CD1c-positive myeloid dendritic cell (primary cell): ENCODE results near the gene CPNE1.

ENCODE experiments used
- DNase-seq: peaks from one replicate; pipeline ENCODE4 v3.0.0-alpha.2; 2016; ENCODE audit errors: extremely low spot score

The CPNE1 gene

DNA sequence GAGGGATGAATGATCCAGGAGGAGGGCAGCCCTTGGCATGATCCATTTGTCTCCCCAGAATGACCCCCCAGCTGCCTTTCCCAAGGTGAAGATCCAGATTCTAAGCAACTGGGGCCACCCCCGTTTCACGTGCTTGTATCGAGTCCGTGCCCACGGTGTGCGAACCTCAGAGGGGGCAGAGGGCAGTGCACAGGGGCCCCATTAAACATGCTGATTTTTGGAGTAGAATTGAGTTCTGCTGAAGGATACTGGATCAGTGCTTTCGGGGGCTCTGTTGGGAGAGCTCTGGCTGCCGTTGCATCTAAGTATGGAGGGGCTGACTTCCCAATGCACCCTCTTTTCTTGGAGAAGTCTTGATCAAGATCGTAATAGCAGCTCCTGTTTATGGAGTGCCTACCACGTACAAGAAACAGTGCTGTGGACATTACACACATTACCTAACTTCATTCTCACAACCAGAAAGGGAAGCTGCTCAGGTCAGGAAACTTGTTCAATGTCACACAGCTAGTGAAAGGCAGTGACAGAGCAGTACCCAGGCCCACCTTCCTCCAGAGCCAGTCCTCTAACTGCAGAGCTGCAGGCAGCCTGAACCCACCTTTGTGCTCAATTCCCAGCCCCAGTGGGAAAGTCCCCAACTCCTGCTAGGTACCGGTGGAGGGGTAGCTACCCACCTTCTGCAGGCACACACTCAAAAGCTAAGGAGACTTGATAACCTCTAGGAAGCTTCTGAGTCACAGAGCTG, 43.7 kb downstream of the CPNE1 start:
- DNase-seq = no peak

DNA sequence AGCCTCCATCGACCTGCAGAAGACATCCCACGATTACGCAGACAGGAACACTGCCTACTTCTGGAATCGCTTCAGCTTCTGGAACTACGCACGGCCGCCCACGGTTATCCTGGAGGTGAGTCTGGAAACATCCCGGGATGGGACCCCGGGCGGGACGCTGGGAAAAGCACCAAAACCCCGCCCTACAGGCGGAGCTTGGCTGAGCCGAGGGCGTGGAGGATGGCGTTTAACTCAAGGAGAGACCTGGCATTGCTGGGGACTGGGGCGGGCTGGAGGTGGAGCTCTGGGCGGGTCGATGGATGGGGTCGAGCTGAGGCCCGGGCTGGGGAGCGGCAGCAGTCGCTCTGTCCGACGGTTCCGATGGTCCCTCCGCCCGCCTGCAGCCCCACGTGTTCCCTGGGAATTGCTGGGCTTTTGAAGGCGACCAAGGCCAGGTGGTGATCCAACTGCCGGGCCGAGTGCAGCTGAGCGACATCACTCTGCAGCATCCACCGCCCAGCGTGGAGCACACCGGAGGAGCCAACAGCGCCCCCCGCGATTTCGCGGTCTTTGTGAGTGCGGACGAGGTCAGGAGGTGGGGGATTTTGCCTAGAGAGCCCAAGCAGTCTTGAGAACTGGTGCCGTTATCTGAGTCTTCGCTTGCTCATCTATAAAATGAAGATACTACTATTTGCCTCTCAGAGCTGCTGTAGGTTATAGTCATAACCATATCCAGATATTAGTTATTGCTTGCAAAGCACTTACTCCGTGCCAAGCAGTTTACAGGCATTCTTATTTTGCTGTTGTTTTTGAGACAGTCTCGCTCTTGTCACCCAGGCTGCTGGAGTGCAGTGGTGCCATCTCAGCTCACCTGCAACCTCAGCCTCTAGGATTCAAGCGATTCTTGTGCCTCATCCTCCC, 45.3 kb downstream of the CPNE1 start:
- DNase-seq = peak; percentile 56

DNA sequence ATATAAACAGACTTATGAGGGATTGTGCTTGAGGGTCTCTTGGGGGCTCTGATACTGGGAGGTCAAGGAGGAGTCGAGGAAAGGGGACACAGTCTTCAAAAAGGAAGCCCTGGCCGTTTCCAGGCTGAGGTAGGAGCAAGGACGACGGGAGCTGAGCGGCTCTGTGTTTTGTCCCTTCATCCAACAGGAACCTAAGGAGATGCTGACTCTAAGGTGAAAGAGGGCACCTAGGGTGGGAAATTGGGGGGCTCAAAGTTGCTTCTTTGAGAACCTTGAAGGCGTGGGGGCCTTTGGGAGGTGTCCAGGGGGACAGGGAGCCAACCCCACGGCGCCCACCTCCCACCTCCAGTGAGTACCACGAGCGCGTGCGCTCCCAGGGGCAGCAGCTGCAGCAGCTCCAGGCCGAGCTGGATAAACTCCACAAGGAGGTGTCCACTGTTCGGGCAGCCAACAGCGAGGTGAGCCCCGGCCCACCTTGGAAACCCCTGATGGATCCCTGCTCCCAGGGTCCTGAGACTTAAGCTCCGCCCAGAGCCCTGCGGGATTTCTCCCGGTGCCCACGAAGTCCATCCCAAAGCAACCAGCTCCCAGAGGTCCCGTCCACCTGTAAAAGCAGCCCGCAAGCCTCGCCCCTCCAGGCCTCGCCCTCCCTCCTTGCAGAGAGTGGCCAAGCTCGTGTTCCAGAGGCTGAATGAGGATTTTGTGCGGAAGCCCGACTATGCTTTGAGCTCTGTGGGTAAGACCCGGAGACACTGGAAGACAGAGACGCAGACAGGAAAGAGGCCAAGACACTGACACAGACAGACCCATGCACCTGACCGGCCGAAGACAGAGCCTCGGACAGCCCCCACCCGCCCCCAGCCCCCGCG, 46.2 kb downstream of the CPNE1 start:
- DNase-seq = no peak

DNA sequence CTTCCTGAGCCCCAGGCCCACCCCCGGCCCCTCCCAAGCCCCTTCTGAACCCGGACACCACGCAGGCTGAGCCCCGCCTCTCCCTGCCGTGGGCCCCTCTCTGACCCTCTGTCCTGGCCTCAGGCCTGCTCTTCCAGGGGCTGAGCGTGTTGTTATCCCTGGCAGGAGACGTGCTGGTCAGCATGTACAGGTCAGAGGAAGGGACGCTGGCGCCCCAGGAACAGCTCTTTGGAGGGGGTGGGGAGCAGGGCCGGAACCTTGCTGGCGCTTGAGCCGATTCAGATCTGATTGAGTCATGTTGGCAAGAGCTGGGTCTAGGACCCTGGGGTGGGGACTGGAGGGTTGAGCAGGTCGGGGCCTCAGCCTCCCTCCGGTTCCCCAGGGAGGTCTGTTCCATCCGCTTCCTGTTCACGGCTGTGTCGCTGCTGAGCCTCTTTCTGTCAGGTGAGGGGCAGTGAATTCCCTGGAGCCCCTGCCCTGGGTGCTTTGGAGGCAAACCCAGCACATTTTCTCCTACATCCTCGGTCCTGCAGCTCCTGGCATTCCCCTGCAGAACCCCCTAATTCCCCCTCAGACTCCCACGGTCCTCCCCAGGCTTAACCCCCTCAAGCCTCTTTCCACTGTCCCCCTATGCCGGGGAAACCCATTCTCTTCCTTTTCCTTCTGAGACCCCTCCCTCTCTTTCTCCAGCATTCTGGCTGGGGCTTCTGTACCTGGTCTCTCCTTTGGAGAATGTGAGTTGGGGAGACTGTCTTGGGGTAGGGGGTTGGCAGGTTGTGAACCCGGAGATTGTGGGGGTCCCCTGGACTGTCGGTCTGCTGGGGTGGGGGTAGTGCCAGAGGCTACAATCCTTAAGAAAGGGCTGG, 47.1 kb downstream of the CPNE1 start:
- DNase-seq = peak; percentile 37

DNA sequence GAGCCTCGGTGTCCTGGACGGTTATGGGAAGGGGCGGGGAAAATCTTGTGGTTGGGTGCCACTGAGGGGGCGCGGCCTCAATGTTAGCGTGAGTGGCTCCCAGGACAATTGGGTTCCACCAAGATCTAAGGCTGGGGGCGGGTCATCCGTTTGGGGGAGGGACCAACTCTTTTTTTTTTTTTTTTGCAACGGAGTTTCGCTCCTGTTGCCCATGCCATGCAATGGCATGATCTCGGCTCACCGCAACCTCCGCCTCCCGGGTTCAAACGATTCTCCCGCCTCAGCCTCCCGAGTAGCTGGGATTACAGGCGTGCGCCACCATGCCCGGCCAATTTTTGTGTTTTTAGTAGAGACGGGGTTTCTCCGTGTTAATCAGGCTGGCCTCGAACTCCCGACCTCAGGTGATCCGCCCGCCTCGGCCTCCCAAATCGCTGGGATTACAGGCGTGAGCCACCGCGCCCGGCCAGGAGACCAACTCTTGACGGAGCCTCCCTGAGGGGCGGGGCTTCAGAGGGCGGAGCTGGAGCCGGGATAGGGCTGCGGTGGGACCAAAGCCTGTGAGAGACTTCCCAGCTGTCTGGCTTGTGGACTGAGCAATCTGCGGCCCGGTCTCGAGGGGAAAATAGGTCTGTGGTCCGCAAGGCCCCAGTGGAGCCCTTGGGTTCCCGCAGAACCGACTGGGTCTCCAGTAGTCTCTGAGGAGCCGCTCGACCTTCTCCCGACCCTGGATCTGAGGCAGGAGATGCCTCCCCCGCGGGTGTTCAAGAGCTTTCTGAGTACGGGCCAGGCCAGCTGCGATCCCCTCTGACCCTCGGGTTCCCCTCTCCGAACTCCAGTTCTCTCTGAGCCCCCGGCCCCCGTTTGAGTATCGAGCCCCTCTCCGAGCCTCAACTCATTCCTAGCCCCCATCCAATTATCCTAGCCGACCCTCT, 48.0 kb downstream of the CPNE1 start:
- peak; percentile 73 for DNase-seq

DNA sequence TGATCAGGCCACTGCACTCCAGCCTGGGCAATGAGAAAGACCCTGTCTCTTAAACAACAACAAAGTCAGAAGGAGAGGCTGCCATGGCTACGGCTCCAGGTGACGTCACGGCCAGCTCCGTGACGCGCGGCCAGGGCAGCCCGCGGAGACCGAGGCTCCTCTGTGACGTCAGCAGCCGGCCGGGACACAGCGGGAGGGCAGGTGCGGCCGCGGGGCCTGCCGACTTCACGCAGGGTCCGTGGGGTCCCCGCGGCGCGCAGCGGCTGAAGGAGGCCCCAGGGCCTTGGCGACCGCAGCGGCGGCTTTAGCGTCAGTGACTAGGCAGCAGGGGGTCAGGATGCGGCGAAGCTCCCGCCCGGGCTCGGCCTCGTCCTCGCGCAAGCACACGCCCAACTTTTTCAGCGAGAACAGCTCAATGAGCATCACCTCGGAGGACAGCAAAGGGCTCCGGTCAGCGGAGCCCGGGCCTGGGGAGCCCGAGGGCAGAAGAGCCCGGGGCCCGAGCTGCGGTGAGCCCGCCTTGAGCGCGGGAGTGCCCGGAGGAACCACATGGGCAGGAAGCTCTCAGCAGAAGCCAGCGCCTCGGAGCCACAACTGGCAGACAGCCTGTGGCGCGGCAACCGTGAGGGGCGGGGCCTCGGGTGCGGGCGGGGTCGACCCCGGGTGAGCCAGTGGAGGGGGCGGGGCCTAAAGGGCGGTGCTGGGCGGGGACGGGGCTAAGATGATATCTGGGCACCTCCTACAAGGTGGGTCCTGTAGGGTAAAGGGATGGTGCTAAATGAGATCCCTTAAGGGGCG, 48.8 kb downstream of the CPNE1 start, which contains the start of gene SPAG4:
SPAG4 (plus strand) TSS at position 163 of the 798 bp plus-strand sequence; CDS start at position 338, 175 bp downstream.
- DNase-seq = peak; percentile 100

DNA sequence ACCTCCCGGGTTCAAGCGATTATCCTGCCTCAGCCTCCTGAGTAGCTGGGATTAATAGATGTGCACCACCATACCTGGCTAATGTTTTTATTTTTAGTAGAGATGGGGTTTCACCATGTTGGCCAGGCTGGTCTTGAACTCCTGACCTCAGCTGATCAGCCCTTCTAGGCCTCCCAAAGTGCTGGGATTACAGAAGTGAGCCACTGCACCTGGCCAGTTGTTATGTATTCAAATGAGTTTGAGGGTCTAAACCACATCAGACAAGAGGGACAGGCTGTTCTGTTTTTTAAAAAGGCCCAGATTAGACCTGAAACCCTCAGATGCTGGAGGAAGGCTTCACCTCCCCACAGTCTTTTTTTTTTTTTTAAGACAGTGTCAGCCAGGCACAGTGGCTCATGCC, 53.2 kb downstream of the CPNE1 start:
- DNase-seq = no peak

DNA sequence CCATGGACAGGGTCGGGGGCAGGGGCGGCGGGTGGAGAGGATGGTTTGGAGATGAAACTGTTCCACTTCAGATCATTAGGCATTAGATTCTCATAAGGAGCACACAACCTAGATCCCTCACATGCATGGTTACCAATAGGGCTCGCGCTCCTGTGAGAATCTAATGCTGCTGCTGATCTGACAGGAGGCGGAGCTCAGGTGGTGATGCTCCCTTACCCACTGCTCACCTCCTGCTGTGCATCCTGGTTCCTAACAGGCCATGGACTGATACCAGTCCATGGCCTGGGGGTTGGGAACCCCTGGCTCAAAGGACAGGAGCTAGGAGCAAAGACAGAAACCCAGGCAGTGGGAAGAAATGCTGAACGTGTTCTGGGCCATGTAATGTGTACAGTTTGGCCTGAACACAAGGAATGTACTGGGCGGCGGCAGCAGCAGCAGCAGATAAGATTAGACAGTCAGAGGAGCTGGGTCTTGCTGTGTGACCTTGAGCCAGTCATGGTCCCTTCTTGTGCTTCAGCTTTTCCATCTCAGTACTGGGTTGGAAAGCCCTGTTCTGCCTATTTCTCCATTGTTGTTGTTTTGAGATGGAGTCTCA, 53.8 kb downstream of the CPNE1 start:
- no peak for DNase-seq

DNA sequence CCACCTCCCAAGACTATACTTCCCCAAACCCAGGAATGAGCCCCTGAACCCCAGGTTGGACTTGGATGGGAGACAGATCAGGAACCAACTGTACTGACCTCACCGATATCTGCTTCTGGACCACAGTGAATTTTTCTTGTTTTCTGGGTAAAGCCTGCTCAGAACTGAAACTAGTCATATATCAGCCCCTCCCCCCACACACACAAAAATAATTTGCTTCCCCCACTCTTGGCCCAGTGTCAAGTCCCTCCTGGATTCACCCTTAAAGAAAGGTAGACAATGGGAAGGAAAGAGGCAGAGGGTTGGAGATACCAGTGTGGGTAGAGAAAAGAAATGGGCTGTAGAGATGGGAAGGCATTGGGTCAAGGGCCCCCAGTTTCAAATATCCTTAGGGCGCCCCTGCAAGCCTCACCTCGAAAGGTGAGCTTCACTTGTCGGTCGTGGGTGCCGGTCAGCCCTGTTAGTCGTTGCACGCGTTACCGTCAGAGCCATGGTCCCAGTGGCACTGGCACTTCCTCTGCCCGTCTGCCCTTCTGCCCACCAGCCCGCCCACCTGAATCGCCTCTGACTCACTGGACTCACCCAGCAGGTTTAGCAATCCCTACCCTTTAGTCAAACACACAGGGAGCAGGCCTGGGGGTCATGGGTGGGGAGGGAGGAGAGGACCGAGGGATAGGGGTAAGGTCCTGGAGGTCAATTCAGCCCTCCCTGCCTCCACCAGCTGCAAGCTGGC, 57.5 kb downstream of the CPNE1 start:
- peak; percentile 79 for DNase-seq

DNA sequence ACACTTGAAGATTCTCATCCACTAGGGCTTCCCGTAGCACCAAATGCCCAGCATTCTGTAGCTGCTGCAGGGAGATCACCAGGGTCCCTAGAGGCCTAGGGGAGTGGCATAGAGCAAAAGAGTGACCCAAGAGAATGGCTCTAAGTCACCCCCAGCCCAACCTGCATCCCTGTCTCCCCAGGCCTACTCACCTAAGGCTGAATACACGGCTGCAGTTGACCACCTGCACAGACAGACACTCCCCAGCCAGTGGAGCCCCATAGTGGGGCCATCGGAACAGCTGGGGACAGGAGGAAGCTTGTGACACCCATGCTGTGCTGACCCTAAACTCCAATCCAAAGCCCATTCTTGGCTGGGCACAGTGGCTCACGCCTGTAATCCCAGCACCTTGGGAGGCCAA, 58.6 kb downstream of the CPNE1 start:
- DNase-seq = no peak

DNA sequence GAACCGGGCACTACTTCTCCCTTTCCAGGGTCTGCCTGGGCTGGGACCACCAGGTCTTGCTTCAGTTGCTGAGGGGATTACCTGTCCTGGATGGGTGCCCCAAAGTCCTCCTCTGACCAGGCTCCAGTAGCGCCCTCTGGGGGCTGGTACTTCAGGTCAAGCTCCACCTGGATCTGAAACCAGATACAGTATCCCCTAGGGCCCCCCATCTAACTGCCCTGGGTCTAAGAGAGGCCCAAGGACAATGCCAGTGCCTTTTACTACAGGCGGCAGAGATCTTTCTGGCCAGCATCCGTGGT, 60.3 kb downstream of the CPNE1 start:
- DNase-seq = no peak

DNA sequence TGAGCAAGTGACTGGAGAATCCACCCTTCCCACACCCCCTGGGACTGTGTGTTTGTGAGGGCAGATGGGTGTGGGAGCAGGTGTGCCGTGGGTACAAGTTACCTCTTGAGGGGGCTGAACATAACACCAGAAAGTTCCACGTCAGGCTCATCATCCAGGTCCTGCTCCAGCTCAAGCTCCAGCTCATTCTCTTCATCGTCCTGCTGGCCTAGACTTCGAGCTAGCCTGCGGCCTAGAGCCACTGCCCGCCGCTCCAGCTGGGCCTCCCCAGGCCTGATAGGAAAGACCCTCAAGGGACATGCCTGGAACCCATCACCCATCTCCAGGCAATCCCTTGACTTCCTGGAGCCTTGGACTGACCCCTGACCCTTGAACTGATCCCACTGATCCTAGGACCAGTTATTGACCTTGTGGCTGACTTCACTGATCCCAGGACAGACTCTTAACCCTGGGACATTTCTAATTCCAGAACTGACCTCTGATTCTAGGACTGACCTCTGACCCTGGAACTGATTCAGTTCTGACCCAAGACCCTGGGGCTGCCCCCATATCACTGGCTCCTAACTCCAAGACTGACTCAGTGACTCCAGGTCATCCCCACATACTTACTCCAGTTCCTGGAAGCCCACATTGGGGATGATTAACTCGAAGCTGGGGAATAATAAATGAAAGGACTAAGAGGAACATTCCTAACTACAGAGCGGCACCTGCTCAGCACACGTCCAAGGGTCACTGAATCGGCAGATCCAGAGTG, 60.8 kb downstream of the CPNE1 start:
- DNase-seq = no peak

DNA sequence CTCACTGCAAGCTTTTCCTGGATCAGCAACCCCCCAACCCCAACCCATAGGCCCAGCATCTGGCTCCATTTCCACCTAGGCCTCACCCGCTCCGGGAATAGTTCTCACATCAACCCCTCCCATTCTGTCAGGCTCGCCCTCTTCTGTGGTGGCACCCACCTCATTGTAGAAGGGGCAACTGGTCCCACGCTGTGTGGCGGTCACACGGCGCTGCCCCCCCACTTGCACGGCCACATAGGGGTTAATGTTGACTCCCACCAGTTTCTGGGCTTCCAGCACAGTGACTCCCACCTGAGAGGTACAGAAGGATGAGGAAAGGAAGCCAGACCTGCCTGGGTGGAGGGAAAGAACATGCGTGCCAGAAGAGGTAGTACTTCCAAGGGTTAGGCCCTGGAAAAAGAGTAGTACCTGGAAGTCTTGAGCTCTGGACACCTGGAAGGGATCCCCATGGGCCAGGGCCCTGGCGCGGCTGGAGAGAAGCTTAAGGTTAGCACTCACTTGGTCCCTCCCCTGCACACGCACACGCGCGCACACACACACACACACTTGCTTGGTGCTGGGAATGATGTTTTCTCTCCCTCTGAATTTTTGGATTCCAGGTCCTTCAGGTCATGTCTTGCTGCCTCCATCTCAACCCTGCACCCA, 61.7 kb downstream of the CPNE1 start:
- no peak for DNase-seq

DNA sequence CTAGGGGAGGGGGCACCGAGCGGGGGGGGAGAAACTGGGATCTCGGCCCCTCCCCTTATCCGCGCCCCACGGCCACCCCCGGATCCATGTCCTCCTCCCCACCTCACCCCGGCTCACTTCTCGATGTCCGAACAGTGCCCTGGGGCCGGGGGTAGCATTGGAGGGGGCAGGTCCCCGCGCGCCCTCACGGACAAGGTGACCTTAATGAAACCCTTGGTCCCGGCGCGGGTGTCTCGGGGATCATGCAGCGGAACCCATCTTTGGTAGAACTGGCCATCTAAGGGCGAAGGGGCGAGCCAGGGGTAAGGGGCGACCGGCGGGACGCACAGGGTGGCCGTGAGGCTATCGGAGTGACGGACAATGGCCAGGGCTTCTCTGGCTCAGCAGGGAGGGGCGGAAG, 62.7 kb downstream of the CPNE1 start:
- no peak for DNase-seq

DNA sequence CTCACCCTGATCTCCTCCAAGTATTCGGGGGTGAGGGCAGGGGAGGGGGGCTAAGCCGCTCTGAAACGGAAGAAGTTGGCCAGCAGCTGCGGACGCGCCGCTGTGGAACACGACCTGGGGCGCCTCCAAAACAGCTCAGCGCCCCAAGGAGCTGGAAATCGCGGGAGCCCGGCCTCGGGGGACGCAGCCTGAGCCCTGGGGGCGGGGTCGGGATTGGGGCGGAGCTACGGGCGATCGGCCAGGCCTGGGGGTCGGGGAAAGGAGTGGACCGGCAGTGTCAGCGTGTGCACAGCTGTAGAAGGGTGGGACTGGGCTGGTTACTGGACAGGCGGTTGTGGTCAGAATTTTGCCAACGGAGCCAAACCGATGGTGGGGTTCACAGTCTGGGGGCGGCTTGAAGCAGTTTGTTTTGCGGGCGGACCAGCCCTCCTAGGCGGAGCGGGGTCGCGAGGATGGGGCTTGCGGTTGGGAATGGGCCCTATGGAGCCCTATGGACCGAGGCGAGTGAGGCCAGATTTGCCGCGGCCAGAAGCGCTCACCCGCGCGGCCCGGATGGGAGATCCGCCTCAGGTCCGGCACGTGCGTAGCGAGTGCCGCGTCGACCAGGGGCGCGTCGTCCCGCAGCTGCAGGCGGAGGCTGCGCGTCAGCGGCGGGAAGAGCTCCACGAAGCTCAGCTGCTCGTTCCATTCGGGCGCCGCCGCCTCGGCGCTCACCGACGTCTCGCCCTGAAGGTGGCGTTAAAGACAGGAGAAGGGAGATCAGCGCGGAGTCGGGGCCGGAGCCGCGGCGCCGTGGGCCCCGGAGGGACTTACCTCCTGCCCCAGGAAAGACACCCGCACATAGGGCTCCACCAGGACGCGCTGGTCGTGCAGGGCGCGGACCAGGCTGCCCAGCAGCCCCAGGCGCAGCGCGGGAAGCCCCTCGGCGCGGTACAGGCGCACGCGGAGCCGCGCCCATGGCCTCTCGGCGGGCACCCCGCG, 63.4 kb downstream of the CPNE1 start:
- DNase-seq = peak; percentile 83
